ENCODE measurements around the gene HSPA8.

- no peak for TF ChIP-seq ZNF547 (CRISPR knock-in tag; IDR thresholded peaks at IDR 0.05)
- TF ChIP-seq POLR2A (IDR thresholded peaks at IDR 0.05; ENCODE audit: insufficient read depth in 1 of 2, low read depth in 2 of 2, low read length in 2 of 2), result no peak
- no peak for TF ChIP-seq SMC3 (IDR thresholded peaks at IDR 0.05; ENCODE audit: low read length)
- TF ChIP-seq MED1 (CRISPR knock-in tag; IDR thresholded peaks at IDR 0.05), result no peak
- TF ChIP-seq, protein P1, sequence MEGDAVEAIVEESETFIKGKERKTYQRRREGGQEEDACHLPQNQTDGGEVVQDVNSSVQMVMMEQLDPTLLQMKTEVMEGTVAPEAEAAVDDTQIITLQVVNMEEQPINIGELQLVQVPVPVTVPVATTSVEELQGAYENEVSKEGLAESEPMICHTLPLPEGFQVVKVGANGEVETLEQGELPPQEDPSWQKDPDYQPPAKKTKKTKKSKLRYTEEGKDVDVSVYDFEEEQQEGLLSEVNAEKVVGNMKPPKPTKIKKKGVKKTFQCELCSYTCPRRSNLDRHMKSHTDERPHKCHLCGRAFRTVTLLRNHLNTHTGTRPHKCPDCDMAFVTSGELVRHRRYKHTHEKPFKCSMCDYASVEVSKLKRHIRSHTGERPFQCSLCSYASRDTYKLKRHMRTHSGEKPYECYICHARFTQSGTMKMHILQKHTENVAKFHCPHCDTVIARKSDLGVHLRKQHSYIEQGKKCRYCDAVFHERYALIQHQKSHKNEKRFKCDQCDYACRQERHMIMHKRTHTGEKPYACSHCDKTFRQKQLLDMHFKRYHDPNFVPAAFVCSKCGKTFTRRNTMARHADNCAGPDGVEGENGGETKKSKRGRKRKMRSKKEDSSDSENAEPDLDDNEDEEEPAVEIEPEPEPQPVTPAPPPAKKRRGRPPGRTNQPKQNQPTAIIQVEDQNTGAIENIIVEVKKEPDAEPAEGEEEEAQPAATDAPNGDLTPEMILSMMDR (CRISPR knock-in tag; IDR thresholded peaks at IDR 0.05), result no peak
- no peak for TF ChIP-seq NR3C1 (CRISPR knock-in tag; IDR thresholded peaks at IDR 0.05)
- TF ChIP-seq, protein P2, sequence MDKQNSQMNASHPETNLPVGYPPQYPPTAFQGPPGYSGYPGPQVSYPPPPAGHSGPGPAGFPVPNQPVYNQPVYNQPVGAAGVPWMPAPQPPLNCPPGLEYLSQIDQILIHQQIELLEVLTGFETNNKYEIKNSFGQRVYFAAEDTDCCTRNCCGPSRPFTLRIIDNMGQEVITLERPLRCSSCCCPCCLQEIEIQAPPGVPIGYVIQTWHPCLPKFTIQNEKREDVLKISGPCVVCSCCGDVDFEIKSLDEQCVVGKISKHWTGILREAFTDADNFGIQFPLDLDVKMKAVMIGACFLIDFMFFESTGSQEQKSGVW (CRISPR knock-in tag; IDR thresholded peaks at IDR 0.05; ENCODE audit: borderline replicate concordance), result no peak
- TF ChIP-seq MAZ (IDR thresholded peaks at IDR 0.05; ENCODE audit: borderline replicate concordance, low read depth, low read length), result no peak
- no peak for TF ChIP-seq MAZ (CRISPR knock-in tag; IDR thresholded peaks at IDR 0.05; ENCODE audit: low read depth)
- TF ChIP-seq, protein P3, sequence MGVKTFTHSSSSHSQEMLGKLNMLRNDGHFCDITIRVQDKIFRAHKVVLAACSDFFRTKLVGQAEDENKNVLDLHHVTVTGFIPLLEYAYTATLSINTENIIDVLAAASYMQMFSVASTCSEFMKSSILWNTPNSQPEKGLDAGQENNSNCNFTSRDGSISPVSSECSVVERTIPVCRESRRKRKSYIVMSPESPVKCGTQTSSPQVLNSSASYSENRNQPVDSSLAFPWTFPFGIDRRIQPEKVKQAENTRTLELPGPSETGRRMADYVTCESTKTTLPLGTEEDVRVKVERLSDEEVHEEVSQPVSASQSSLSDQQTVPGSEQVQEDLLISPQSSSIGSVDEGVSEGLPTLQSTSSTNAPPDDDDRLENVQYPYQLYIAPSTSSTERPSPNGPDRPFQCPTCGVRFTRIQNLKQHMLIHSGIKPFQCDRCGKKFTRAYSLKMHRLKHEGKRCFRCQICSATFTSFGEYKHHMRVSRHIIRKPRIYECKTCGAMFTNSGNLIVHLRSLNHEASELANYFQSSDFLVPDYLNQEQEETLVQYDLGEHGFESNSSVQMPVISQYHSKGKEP (CRISPR knock-in tag; IDR thresholded peaks at IDR 0.05), result no peak
- no peak for TF ChIP-seq REST (IDR thresholded peaks at IDR 0.05; ENCODE audit: borderline replicate concordance in 1 of 2, low read depth in 1 of 2, low read length in 2 of 2)
- TF ChIP-seq, protein P4, sequence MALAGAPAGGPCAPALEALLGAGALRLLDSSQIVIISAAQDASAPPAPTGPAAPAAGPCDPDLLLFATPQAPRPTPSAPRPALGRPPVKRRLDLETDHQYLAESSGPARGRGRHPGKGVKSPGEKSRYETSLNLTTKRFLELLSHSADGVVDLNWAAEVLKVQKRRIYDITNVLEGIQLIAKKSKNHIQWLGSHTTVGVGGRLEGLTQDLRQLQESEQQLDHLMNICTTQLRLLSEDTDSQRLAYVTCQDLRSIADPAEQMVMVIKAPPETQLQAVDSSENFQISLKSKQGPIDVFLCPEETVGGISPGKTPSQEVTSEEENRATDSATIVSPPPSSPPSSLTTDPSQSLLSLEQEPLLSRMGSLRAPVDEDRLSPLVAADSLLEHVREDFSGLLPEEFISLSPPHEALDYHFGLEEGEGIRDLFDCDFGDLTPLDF (CRISPR knock-in tag; IDR thresholded peaks at IDR 0.05), result no peak
Observed at GRCh38 chr11:123100379-123101085, 38.6 kb upstream of the HSPA8 start.
